Activated CD8-positive, alpha-beta memory T cell treated with anti-CD3 and anti-CD28 coated beads for 4 hours (primary cell): ENCODE data around the gene CEP89.
"Not testable (repeated sequence)": the region's sequence is repeated elsewhere in the genome, so short reads cannot be mapped to it uniquely, and the experiment has no call there.

Source experiments
- DNase-seq, 2 donors: peaks; one replicate each; pipeline ENCODE4 v3.0.0-alpha.2; 2020; ENCODE audit warnings: low read depth in 2 of 2

The CEP89 gene

DNA sequence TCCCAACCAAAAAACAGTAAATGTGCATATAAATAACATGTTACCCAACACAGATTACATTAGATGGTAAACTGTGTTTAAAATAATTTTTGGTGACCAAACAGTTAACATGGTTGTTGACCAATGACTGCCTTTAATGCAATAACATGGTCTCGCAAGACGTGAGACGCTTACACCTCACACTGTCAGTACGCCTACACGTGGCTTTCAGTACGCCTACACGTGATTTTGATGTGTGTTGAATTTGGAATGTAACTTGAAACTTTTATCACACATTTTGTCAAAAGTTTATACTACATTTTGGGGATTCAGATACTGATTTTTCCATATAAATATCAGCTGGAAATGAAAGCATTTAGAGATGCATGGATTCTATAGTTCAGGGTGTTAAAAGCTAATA is 134.2 kb downstream of the CEP89 start:
- no peak for DNase-seq

DNA sequence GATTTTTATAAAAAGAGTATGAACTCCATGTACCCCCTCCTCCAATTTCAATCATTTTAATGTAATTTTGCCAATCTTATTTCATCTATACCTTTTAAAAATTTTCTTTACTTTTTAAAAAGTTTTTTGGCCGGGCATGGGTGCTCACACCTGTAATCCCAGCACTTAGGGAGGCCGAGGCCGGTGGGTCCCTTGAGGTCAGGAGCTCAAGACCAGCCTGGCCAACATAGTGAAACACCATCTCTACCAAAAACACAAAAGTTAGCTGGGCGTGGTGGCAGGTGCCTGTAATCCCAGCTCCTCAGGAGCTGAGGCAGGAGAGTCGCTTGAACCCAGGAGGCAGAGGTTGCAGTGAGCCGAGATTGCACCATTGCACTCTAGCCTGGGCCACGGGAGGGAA is 138.4 kb downstream of the CEP89 start:
- DNase-seq: not testable (repeated sequence)

DNA sequence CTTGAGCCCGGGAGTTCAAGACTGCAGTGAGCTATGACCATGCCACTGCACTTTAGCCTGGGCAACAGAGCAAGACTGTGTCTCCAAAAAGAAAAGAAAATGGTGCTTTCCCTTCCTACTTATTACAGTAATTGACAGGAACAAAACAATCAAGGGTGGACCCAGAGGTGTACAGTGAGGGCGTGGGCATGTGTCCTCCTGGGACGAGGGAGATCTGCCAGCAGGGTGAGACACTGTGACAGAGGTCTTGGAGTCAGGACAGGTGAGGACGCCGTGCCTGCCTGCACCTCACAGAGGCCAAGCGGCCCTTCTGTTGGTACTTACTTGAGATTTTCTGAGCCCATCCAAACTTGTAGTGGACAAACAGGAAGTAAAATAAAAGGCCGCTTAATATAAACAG is 138.9 kb downstream of the CEP89 start:
- not testable (repeated sequence) for DNase-seq

DNA sequence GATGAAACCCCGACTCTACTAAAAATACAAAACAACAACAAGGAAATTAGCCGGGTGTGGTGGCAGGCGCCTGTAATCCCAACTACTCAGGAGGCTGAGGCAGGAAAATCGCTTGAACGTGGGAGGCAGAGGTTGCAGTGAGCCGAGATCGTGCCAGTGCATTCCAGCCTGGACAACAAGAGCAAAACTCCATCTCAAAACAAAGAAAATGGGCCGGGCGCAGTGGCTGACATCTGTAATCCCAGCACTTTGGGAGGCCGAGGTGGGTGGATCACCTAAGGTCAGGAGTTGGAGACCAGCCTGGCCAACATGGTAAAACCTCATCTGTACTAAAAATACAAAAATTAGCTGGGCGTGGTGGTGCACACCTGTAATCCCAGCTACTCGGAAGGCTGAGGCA is 139.7 kb downstream of the CEP89 start:
- not testable (repeated sequence) for DNase-seq

DNA sequence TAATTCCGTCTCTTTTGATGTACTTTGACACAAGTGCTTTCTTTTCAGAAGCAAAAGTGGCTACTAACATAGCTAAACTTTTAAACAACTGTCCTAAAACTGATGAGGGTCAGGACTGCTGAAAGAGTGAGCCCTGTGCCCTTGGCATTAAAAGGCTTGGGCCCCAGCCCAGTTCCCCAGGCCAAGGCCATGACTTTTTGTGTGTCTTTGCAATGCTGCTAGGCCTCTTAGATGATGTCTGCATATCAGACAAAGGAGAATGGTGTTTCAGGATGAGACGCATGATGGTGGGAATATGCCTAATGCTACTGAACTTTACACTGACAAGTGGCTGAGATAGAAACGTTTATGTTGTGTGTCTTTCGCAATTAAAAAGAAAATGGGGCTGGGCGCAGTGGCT is 140.1 kb downstream of the CEP89 start:
- DNase-seq: no peak

DNA sequence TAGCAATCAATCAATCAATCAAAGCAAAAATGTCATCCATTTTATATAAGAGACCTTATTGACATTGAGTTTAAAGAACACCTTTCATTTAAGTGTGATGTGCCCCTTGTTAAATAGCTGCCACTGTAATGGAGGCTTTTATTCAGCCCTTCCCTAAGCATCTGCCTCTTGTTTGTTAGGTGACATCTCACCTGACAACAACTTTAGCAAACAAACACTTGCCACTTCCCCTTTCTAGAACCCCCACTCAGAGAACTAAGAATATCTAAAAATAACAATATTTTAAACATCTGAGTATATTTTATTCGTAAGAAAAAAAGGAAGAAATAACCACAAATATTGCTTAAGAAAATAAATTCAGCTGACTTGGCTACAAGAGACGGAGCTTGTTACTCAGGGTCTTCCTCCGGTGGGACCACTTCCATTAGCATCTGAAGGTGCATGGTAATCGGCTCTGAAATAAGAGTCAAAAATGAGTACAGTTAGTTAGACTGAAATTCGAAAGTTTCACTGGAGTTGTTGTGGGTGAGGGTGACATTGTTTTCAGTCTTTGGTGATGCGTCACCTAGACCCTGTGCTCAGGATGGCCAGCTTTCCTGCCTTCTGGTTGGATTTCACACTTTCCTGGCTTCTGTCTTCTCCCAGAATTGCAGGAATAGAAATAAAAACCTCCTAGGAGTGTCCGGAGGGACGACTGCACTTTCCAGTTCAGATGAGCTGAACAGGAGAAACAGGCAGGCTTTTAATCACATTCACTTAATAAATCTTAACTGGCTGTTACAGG is 141.3 kb downstream of the CEP89 start:
- DNase-seq: no peak

DNA sequence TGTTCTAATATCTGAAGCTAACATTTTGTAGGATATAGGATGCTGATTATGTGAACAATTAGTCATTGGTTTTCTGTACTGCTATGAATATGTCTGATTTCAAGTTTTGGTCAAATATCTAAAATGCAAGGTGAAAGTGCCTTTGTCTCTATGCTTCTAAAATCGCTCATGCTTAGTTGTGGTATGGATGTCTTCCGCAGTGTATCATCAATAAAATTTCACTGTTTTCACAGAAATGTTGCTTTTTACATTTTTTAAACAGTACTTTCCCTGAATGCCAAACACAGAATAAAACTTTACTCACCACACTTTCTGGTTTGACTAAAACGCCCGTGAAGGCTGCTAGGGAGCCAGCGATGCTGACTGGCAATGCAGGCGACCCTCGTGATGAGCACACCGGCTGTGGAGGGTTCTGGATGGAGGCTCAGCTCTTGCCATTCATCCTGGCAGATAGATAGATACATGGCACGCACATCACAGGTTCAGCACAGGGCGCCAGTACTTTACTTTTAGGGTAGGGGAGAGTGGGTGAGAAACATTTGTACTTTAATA is 142.3 kb downstream of the CEP89 start:
- DNase-seq: no peak

DNA sequence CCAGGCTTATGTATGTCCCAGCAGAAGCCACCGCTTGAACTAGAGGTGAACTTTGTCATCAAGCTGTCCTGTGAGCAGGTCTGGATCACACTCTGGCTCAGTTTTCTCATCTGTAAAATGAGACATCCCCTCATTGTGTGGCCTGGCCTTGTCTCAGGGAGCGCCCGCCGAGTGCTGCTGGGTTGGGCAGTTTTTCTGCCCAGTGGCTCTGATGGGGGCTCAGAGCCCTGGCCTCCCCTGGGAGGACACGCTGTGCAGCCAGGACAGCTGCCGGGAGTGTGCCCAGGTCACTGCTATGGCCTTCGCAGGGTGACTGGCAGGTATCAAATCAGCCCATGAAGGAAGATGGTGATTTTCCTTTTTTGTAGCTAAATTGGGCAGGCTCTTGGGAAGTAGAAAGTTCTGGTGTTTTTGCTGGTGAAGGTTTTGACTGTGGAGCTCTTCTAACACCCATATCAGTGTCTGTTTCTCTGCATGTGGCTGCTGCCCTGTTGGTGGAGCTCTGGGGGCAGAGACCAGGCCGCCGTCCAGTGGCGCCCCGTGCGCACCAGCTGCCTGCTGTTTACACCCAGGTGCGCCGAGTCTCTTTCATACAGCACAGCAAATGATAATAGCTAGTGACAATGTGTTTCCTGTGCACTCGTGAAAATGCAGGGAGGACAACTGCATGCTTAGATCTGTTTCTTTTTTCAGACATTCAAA is 143.0 kb downstream of the CEP89 start:
- no peak for DNase-seq

DNA sequence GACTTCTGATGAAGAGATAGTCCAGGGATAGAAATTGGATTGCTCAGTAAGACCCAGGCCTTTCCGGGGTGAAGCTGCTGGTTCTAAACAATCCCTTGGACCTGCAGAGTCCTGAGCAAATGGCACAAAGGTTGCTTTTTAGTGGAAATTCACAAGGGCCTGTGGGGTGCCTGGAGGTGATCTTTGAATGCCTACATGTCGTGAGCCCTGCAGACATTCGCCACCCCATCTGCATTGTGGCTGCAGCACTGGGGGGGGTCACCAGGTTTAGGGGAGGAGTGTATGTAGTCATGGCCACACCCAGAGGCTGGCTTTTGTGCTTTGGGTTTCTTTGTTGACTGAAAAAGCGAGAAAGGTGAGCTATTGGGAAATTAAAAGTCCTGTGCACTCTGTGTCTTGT is 143.6 kb downstream of the CEP89 start:
- no peak for DNase-seq
